22Rv1 (cell line): ENCODE data around the gene RUNX2.

Source experiments
- CTCF ChIP-seq: fragments of 450-650 bp; IDR thresholded peaks from 2 replicates; pipeline ENCODE4 v1.5.1; 2017; ENCODE audit warnings: mild to moderate bottlenecking
- ZFX ChIP-seq: fragments of 450-650 bp; IDR thresholded peaks from 2 replicates; pipeline ENCODE4 v1.6.1; 2017; ENCODE audit warnings: antibody characterized with exemption, borderline replicate concordance

GRCh38 chr6:45474376-45474775 is 146.2 kb downstream of the RUNX2 start:
- TF ChIP-seq CTCF (no peak), ZFX (no peak)
